Mesenteric fat pad (tissue), 1 donor: ENCODE data around the gene DOP1B. TPM values are rescaled to one million over a fixed set of nuclear protein-coding genes. Genes with fewer than 3 reads are reported as not detected.

Source experiments
- DNase-seq: peaks from one replicate; pipeline ENCODE4 v3.0.0-alpha.2; 2020; ENCODE audit warnings: low spot score
- total RNA-seq: library from RNA; stranded (reverse); fragmentation: NEBNext Ultra II Directional; extraction: Animal tissue kit (Norgen Biotek cat#: 25700); gene quantifications from one replicate; pipeline ENCODE4 v1.2.1, GENCODE V29; 2021
- donor health status: DM: yes; HTN: yes; CAD: no.

Gene DOP1B
- total RNA-seq, 1 donor from 2014 or later, result 19.6 TPM

- no peak for DNase-seq
Measured at GRCh38 chr21:36202726-36203602, 46.3 kb downstream of the DOP1B start.

- DNase-seq, result no peak
Measured at GRCh38 chr21:36203603-36203889, 46.9 kb downstream of the DOP1B start.

- DNase-seq, result no peak
Measured at GRCh38 chr21:36204980-36205379, 48.4 kb downstream of the DOP1B start.

GRCh38 chr21:36205962-36206361, 49.3 kb downstream of the DOP1B start:
- no peak for DNase-seq

Other genes with a start within 250 kb of the DOP1B start
- gene SETD4, start 96.3 kb upstream of the DOP1B start, total RNA-seq, result 12.9 TPM
- gene CBR1, start 86.8 kb upstream of the DOP1B start, total RNA-seq, result 46.7 TPM
- gene CBR3, start 21.7 kb upstream of the DOP1B start, total RNA-seq, result 14.9 TPM
- gene MORC3, start 163.4 kb downstream of the DOP1B start, total RNA-seq, result 27.0 TPM
- gene CHAF1B, start 228.6 kb downstream of the DOP1B start, total RNA-seq, result 1.2 TPM